ENCODE results near the gene TBC1D25. TPM values are rescaled to one million over a fixed set of nuclear protein-coding genes. Genes with fewer than 3 reads are reported as not detected.

The TBC1D25 gene
- total RNA-seq, 1 donor, result 10.1 TPM

- TF ChIP-seq CTCF (IDR thresholded peaks at IDR 0.05; ENCODE audit: extremely low read depth, low read depth, low read length), result no peak
- Histone ChIP-seq H4K20me1 (ENCODE audit: insufficient read depth, low read length) (no peaks in the 10 kb centered on the region), H3K9me3 (ENCODE audit: low read depth, low read length) (no peaks in the 10 kb centered on the region), H3K27ac (ENCODE audit: low read depth, low read length) (no peak overlapping the region), H3K4me1 (ENCODE audit: insufficient read depth, low read length) (peaks cover 2% of the 10 kb centered on the region), H3K79me2 (ENCODE audit: insufficient read depth, low read length) (peaks cover 23% of the 10 kb centered on the region), H3K4me2 (ENCODE audit: insufficient read depth, low read length) (no peak overlapping the region), H3K27me3 (ENCODE audit: insufficient read depth, low read length) (no peaks in the 10 kb centered on the region), H2AFZ (ENCODE audit: low read length) (no peak overlapping the region), H3K36me3 (ENCODE audit: insufficient read depth, low read length) (peaks cover 10% of the 10 kb centered on the region), H3K4me3 (ENCODE audit: insufficient read depth, low read length) (no peak overlapping the region)
- no peak for DNase-seq (ENCODE audit: insufficient read length, low spot score, missing footprints)
Measured at GRCh38 chrX:48512371-48512935, 27.1 kb upstream of the TBC1D25 start.

- no peak for TF ChIP-seq CTCF (IDR thresholded peaks at IDR 0.05; ENCODE audit: extremely low read depth, low read depth, low read length)
- peaks cover 23% of the 10 kb centered on the region for H3K79me2 ChIP-seq (ENCODE audit: insufficient read depth, low read length)
- H3K27ac ChIP-seq (ENCODE audit: low read depth, low read length), result no peak overlapping the region
- H3K4me2 ChIP-seq (ENCODE audit: insufficient read depth, low read length), result no peak overlapping the region
- H3K9me3 ChIP-seq (ENCODE audit: low read depth, low read length), result no peaks in the 10 kb centered on the region
- DNase-seq (ENCODE audit: insufficient read length, low spot score, missing footprints), result no peak
- peaks cover 2% of the 10 kb centered on the region for H3K4me1 ChIP-seq (ENCODE audit: insufficient read depth, low read length)
- no peak overlapping the region for H3K4me3 ChIP-seq (ENCODE audit: insufficient read depth, low read length)
- peaks cover 10% of the 10 kb centered on the region for H3K36me3 ChIP-seq (ENCODE audit: insufficient read depth, low read length)
- H4K20me1 ChIP-seq (ENCODE audit: insufficient read depth, low read length), result no peaks in the 10 kb centered on the region
- no peak overlapping the region for H2AFZ ChIP-seq (ENCODE audit: low read length)
- H3K27me3 ChIP-seq (ENCODE audit: insufficient read depth, low read length), result no peaks in the 10 kb centered on the region
Measured at GRCh38 chrX:48513670-48514069, 25.8 kb upstream of the TBC1D25 start.

- H3K4me2 ChIP-seq (ENCODE audit: insufficient read depth, low read length), result no peak overlapping the region
- peaks cover 10% of the 10 kb centered on the region for H3K36me3 ChIP-seq (ENCODE audit: insufficient read depth, low read length)
- H3K27me3 ChIP-seq (ENCODE audit: insufficient read depth, low read length), result no peaks in the 10 kb centered on the region
- peaks cover 18% of the 10 kb centered on the region for H3K79me2 ChIP-seq (ENCODE audit: insufficient read depth, low read length)
- H3K4me1 ChIP-seq (ENCODE audit: insufficient read depth, low read length), result peaks cover 2% of the 10 kb centered on the region
- no peak overlapping the region for H2AFZ ChIP-seq (ENCODE audit: low read length)
- no peak overlapping the region for H3K27ac ChIP-seq (ENCODE audit: low read depth, low read length)
- no peak overlapping the region for H3K4me3 ChIP-seq (ENCODE audit: insufficient read depth, low read length)
- no peak for TF ChIP-seq CTCF (IDR thresholded peaks at IDR 0.05; ENCODE audit: extremely low read depth, low read depth, low read length)
- no peaks in the 10 kb centered on the region for H4K20me1 ChIP-seq (ENCODE audit: insufficient read depth, low read length)
- no peaks in the 10 kb centered on the region for H3K9me3 ChIP-seq (ENCODE audit: low read depth, low read length)
- no peak for DNase-seq (ENCODE audit: insufficient read length, low spot score, missing footprints)
Measured at GRCh38 chrX:48514126-48514806, 25.2 kb upstream of the TBC1D25 start.

GRCh38 chrX:48514868-48515460, 24.6 kb upstream of the TBC1D25 start:
- H2AFZ ChIP-seq (ENCODE audit: low read length), result no peak overlapping the region
- no peak overlapping the region for H3K4me3 ChIP-seq (ENCODE audit: insufficient read depth, low read length)
- peaks cover 11% of the 10 kb centered on the region for H3K79me2 ChIP-seq (ENCODE audit: insufficient read depth, low read length)
- peaks cover 10% of the 10 kb centered on the region for H3K36me3 ChIP-seq (ENCODE audit: insufficient read depth, low read length)
- H3K27me3 ChIP-seq (ENCODE audit: insufficient read depth, low read length), result no peaks in the 10 kb centered on the region
- no peaks in the 10 kb centered on the region for H4K20me1 ChIP-seq (ENCODE audit: insufficient read depth, low read length)
- no peak overlapping the region for H3K4me2 ChIP-seq (ENCODE audit: insufficient read depth, low read length)
- no peak for DNase-seq (ENCODE audit: insufficient read length, low spot score, missing footprints)
- no peak overlapping the region for H3K27ac ChIP-seq (ENCODE audit: low read depth, low read length)
- peaks cover 1% of the 10 kb centered on the region for H3K4me1 ChIP-seq (ENCODE audit: insufficient read depth, low read length)
- no peaks in the 10 kb centered on the region for H3K9me3 ChIP-seq (ENCODE audit: low read depth, low read length)
- no peak for TF ChIP-seq CTCF (IDR thresholded peaks at IDR 0.05; ENCODE audit: extremely low read depth, low read depth, low read length)
